CD4-positive, alpha-beta T cell treated with Interleukin-1 beta for 1 hour (primary cell): ENCODE data around the gene PDZD4.

Experiments used
- DNase-seq, 2 donors: peaks; one replicate each; pipeline ENCODE4 v3.0.0-alpha.2; 2020 to 2022

The PDZD4 gene

DNA sequence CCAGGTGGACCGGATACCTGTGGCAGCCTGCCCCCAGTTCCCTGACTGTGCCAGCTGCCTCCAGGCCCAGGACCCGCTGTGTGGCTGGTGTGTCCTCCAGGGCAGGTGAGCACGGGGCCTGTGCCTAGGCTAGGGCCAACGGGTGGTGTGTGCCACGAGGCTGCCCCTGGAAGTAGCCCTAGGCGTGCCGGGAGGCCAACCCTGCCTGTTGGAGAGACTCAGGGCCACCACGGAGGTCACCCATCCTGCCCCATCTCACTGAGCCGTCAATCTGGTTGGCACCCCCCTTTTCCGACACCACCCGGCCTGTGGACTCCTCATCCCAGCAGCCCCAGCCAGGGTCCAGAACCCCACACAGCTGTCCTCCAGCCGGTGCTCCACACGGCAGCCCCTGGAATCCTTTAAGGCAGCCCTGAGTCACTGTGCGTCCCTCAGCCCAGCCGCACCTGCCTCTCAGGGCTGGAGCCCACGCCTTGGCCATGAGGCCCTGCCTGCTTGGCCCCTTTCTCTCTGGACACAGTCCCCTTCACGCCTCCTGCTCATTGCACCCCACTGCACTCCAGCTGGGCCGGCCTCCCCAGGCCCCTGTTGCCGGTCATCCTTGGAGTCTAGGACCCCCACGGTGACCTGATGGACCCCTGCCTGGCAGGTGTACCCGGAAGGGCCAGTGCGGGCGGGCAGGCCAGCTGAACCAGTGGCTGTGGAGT, 61.0 kb downstream of the PDZD4 start:
- DNase-seq, result no peak

DNA sequence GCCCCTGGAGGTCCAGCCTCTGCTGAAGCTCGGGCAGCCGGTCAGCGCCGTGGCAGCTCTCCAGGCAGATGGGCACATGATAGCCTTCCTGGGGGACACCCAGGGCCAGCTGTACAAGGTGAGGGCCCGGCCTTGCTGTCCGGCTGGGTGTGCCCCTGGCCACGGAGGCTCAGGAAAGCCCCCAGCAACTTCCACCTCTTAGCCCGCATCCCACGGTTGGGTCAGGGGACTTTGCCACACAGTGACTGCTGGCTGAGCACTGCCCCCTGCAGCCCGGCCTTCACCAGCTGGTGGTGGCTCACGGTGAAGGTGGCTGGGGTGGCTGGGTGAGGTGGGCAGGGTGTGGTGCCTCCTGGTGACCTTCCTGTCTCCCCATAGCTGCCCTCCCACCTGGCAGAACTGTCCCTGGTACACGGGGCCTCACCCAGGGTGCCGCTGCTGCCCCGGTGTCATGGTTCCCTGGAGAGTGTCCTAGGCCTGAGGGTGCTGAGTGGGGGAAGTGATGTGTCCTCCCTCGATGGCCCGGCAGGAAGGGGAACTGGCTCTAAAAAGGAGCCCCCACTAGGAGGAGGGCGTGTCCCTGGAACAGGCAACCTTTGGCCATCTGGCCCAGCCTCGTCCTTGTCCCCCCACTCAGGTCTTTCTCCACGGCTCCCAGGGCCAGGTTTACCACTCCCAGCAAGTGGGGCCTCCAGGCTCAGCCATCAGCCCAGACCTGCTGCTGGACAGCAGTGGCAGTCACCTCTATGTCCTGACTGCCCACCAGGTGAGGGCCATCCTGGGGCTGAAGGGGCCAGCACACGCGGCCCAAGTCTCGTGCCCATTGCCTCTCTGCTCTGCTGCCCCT, 61.8 kb downstream of the PDZD4 start:
- no peak for DNase-seq

DNA sequence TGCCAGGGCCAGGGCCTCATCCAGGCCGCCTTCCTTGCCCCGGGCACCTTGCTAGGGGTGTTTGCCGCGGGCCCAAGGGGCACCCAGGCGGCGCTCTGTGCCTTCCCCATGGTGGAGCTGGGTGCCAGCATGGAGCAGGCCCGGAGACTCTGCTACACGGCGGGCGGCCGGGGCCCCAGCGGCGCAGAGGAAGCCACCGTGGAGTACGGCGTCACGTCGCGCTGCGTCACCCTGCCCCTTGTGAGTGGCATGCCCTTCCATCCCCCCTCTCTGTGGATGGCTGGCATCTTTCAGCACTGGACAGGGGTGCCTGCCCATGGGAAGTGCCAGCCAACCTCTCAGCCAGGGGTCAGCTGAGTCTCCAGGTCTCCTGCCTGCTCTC, 62.7 kb downstream of the PDZD4 start:
- DNase-seq, result no peak

DNA sequence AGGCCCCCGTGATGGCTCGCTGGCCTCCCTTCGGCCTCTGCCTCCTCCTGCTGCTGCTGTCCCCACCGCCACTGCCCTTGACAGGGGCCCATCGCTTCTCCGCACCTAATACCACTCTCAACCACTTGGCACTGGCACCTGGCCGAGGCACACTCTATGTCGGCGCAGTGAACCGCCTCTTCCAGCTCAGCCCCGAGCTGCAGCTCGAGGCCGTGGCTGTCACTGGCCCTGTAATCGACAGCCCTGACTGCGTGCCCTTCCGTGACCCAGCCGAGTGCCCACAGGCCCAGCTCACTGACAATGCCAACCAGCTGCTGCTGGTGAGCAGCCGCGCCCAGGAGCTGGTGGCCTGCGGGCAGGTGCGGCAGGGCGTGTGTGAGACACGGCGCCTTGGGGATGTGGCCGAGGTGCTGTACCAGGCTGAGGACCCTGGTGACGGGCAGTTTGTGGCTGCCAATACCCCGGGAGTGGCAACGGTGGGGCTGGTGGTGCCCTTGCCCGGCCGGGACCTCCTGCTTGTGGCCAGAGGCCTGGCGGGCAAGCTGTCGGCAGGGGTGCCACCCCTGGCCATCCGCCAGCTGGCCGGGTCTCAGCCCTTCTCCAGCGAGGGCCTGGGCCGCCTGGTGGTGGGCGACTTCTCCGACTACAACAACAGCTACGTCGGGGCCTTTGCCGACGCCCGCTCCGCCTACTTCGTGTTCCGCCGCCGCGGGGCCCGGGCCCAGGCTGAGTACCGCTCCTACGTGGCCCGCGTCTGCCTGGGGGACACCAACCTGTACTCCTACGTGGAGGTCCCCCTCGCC, 63.3 kb downstream of the PDZD4 start:
- no peak for DNase-seq

DNA sequence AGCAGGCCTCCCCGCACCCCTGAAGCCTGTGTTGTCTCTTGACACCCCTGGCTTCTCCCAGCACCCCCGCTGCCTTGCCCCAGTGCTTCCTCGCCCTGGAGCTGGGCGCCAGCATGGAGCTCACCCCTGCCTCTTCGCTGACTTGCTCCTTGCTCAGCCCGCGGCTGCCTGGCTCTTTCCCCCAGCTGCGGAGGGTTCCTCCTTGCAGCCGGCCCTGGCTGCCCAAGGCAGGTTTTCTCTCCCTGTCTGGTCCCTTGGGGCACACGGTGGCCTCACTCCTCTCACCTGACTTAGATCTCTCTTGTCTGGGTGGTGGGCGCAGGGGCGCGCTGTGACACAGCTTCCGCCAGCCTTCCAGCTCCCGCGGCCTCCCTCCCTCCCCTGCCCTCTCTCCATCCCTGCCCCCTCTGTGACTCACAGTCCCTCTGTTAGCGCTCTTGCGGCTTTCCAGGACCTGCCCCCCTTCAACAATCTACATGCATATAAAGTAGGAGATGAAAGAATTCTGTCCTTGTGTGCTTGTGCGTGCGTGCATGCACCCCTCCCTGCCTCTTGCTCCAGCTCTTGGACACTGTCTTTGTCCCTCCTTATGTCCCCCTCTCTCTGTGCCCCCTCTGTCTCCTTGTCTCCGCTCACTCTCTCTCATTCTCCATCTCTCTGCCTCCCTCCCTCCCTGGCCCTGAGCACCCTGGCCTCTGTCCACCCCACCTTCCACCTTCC, 64.1 kb downstream of the PDZD4 start:
- DNase-seq, result no peak

- no peak for DNase-seq
These were observed 64.9 kb downstream of the PDZD4 start for GRCh38 chrX:153765138-153766079.

GRCh38 chrX:153764786-153765137, 65.6 kb downstream of the PDZD4 start:
- no peak for DNase-seq

GRCh38 chrX:153763989-153764755, 66.2 kb downstream of the PDZD4 start, which contains the start of gene PLXNB3:
Gene PLXNB3 (plus strand): TSS chrX:153764249. CDS start chrX:153765536, 1,287 bp downstream.
- peak; percentile 75 to 78 for DNase-seq

DNA sequence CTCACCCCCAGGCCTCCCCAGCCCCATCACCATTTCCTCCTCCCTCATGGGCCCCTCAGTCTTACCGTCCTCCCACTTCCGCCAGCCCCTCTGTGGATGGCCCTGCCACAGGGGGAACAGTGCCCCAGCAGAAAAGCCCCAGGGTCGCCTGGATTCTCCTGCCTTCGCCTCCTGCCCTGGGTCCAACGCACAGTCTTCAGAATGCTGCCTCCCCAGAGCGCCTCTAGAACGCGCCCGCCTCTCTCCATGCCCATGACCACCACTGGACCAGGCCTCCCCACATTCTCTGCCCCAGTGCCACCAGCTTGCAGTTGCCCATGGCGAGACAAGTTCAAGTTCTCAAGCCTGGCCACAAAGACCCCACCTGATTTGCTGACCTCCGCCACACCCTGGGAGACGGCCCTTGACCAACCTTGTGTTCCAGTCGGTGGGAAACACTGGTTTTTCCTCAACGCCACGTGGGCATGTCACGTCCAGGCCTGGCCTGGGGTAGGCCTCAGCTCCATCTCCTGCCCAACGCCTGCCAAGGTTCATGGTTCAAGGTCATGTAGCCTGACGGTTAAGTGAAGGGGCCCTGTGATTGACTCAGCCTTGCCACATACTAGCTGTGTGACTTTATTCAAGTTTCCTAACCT, 66.9 kb downstream of the PDZD4 start:
- DNase-seq, result no peak

- DNase-seq, result no peak
These were observed 67.6 kb downstream of the PDZD4 start for GRCh38 chrX:153762626-153763173.

DNA sequence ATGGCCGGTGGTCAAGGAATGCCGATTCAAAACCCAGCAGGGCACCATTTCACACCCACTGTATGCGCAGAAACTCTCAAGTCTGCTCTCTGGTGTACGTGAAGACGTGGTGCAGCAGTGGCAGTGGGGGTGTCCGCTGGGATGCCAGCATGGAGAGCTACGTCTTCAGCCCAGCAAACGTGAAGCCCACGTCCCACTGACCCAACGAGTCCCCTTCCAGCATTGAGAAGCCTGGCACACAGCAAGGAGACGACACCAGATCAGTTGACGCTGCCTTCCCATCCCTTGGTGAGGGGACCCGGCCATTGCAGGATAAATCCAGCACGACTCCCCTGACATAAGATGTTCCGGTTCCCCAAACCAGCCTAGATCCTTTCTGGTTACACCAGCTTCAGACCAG, 68.5 kb downstream of the PDZD4 start:
- no peak for DNase-seq

GRCh38 chrX:153755136-153755535, 75.2 kb downstream of the PDZD4 start:
- DNase-seq, result no peak
